ENCODE results near the gene PODXL.

- TF ChIP-seq CTCF (conservative IDR thresholded peaks at IDR 0.05; ENCODE audit: low read depth in 2 of 2) (no peak), POLR2AphosphoS5 (IDR thresholded peaks at IDR 0.05; ENCODE audit: low read depth) (peak; percentile 28), EZH2phosphoT487 (IDR thresholded peaks at IDR 0.05; ENCODE audit: unreplicated experiment) (no peak), EZH2 (IDR thresholded peaks at IDR 0.05; ENCODE audit: low read depth, unreplicated experiment) (no peak), ZNF331 (CRISPR knock-in tag; IDR thresholded peaks at IDR 0.05; ENCODE audit: low read depth) (no peak), STAT1 (IDR thresholded peaks at IDR 0.05; ENCODE audit: unreplicated experiment) (no peak), ZNF114 (CRISPR knock-in tag; IDR thresholded peaks at IDR 0.05) (no peak), ETS1 (IDR thresholded peaks at IDR 0.05) (no peak), REST (IDR thresholded peaks at IDR 0.05; ENCODE audit: unreplicated experiment) (no peak), CREB1 (CRISPR knock-in tag; IDR thresholded peaks at IDR 0.05; ENCODE audit: low read depth) (no peak), NANOG (IDR thresholded peaks at IDR 0.05; ENCODE audit: borderline replicate concordance) (no peak)
These were observed 12.4 kb downstream of the PODXL start for GRCh38 chr7:131544021-131544420.
